H1 (cell line): ENCODE measurements around the gene MAP2K2.

Experiments used
- ASH2L ChIP-seq: fragments of 200-600, 300-600 bp; sonication (generic); IDR thresholded peaks from one replicate; pipeline ENCODE4 v1.7.1; 2017; ENCODE audit warnings: low read length
- EP300 ChIP-seq, 2 experiments: IDR thresholded peaks; 1 replicate in 1 of 2; 2 replicates in 1 of 2; pipeline ENCODE4 v1.6.1; 2011 to 2012; ENCODE audit warnings: low read depth in 2 of 2, low read length in 2 of 2, mild to moderate bottlenecking in 2 of 2, borderline replicate concordance in 1 of 2, inconsistent platforms in 1 of 2, moderate library complexity in 1 of 2
- EZH2 ChIP-seq: fragments of 200-600 bp; sonication (generic); IDR thresholded peaks from 2 replicates; pipeline ENCODE4 v1.7.1; 2012; ENCODE audit warnings: low read depth, mild to moderate bottlenecking, moderate library complexity, low read length, inconsistent platforms; ENCODE audit not compliant: severe bottlenecking
- JUN ChIP-seq: IDR thresholded peaks from 2 replicates; pipeline ENCODE4 v1.6.1; 2011; ENCODE audit warnings: low read depth, mild to moderate bottlenecking, improper control_type of control experiment, low read length
- MAX ChIP-seq: IDR thresholded peaks from 2 replicates; pipeline ENCODE4 v1.6.1; 2012; ENCODE audit warnings: inconsistent platforms
- POLR2A ChIP-seq, 2 experiments: IDR thresholded peaks; 1 replicate in 1 of 2; 2 replicates in 1 of 2; pipeline ENCODE4 v1.6.1; 2011; ENCODE audit warnings: low read depth in 2 of 2, low read length in 2 of 2, mild to moderate bottlenecking in 2 of 2; ENCODE audit errors: control extremely low read depth in 1 of 2
- RAD21 ChIP-seq, 2 experiments: IDR thresholded peaks in 1 of 2; conservative IDR thresholded peaks in 1 of 2; 2 replicates each; pipeline ENCODE4 v1.6.1; 2011; ENCODE audit warnings: low read depth in 2 of 2, low read length in 2 of 2, improper control_type of control experiment in 1 of 2, inconsistent platforms in 1 of 2, mild to moderate bottlenecking in 1 of 2, moderate library complexity in 1 of 2
- SRF ChIP-seq: IDR thresholded peaks from 2 replicates; pipeline ENCODE4 v1.6.1; 2011; ENCODE audit warnings: mild to moderate bottlenecking, low read depth, low read length, moderate library complexity
- YY1 ChIP-seq: IDR thresholded peaks from 2 replicates; pipeline ENCODE4 v1.6.1; 2011; ENCODE audit warnings: low read depth, mild to moderate bottlenecking, low read length
- TF ChIP-seq, protein P1 (sequence below), 3 experiments: IDR thresholded peaks; 1 replicate in 2 of 3; 2 replicates in 1 of 3; pipeline versions ENCODE4 v1.5.1 to v1.6.1; 2011; ENCODE audit warnings: low read length in 3 of 3, mild to moderate bottlenecking in 3 of 3, inconsistent platforms in 2 of 3, low read depth in 1 of 3, moderate library complexity in 1 of 3; ENCODE audit not compliant: insufficient read depth in 1 of 3; ENCODE audit errors: control extremely low read depth in 1 of 3

- TF ChIP-seq, protein P1, sequence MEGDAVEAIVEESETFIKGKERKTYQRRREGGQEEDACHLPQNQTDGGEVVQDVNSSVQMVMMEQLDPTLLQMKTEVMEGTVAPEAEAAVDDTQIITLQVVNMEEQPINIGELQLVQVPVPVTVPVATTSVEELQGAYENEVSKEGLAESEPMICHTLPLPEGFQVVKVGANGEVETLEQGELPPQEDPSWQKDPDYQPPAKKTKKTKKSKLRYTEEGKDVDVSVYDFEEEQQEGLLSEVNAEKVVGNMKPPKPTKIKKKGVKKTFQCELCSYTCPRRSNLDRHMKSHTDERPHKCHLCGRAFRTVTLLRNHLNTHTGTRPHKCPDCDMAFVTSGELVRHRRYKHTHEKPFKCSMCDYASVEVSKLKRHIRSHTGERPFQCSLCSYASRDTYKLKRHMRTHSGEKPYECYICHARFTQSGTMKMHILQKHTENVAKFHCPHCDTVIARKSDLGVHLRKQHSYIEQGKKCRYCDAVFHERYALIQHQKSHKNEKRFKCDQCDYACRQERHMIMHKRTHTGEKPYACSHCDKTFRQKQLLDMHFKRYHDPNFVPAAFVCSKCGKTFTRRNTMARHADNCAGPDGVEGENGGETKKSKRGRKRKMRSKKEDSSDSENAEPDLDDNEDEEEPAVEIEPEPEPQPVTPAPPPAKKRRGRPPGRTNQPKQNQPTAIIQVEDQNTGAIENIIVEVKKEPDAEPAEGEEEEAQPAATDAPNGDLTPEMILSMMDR (IDR thresholded peaks at IDR 0.05; ENCODE audit: control extremely low read depth in 1 of 3, insufficient read depth in 1 of 3, low read depth in 1 of 3, low read length in 3 of 3) = no peak
- no peak for TF ChIP-seq SRF
- TF ChIP-seq YY1 = no peak
- TF ChIP-seq EP300 (IDR thresholded peaks at IDR 0.05; ENCODE audit: borderline replicate concordance in 1 of 2, low read depth in 2 of 2, low read length in 2 of 2) = no peak
- TF ChIP-seq JUN = no peak
- TF ChIP-seq POLR2A (IDR thresholded peaks at IDR 0.05; ENCODE audit: control extremely low read depth in 1 of 2, low read depth in 2 of 2, low read length in 2 of 2) = no peak
- TF ChIP-seq RAD21 (IDR thresholded peaks at IDR 0.05 in 1 of 2, conservative IDR thresholded peaks at IDR 0.05 in 1 of 2; ENCODE audit: low read depth in 2 of 2, low read length in 2 of 2) = no peak
- no peak for TF ChIP-seq ASH2L
- no peak for TF ChIP-seq EZH2
- TF ChIP-seq MAX = no peak
Measured at GRCh38 chr19:4098493-4098892, 25.4 kb downstream of the MAP2K2 start.
